ENCODE measurements around the gene EPN1. TPM values are rescaled to one million over a fixed set of nuclear protein-coding genes. Genes with fewer than 3 reads are reported as not detected.

The EPN1 gene
- total and polyA plus RNA-seq, 2 of the 13 experiments (the other 11 are each of a cell fraction or from before 2014, with no cell fraction given), result 28.9 to 31.7 TPM

DNA sequence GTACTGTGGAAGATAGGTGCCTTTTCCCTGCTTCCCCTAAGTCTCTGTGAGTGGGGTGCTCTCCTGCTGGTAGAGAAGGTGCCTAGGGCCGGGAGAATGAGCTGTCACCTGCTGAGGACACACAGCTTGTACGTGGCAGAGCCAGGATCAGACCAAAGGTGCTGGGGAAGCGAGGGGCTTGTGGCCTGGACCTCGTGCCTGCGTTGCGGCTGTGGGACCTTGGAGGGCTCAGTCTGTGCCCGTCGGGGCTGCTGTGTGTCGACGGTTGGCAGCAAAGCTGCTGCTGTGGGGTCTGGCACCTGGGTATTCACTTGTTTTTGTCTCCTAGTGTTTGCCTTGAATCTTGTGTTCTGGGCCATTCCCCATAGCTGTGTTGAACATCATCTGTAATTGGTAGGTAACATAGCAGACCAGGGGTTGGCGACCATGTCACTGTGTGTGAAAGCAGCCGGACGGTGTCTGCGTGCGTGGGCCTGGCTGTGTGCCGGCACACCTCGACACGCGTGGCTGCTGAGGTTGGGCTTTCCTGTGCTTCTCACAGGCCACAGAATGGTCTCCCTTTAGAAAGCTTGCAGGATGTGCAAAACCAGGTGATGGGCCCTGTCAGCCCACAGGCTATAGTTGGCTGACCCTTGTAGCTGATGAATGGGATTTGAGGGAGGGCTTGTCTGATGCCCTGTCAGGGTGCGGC lies 11.0 kb upstream of the EPN1 start:
- FAIRE-seq (no peak), DNase-seq (ENCODE audit: low spot score) (no peak), ATAC-seq (no peak)
- Histone ChIP-seq H3K4me1 (ENCODE audit: insufficient read depth, low read length) (peaks cover 18% of the 10 kb centered on the region), H3K4me2 (ENCODE audit: low read depth, low read length) (no peak overlapping the region), H2AFZ (ENCODE audit: low read length) (no peak overlapping the region), H3K9ac (ENCODE audit: insufficient read depth, low read depth, low read length) (no peak overlapping the region), H3K4me3 (replicated peaks in 1 of 3; ENCODE audit: insufficient read depth in 1 of 3, low read depth in 2 of 3, low read length in 3 of 3) (no peak overlapping the region), H3K27me3 (ENCODE audit: control insufficient read depth in 1 of 2, insufficient read depth in 2 of 2, low read length in 2 of 2) (no peaks in the 10 kb centered on the region), H3K9me3 (ENCODE audit: low read length) (no peaks in the 10 kb centered on the region), H3K27ac (ENCODE audit: extremely low read length, insufficient read depth, low read length) (no peak overlapping the region), H4K20me1 (ENCODE audit: insufficient read depth, low read length) (peaks cover 44% of the 10 kb centered on the region), H3K36me3 (replicated peaks in 1 of 2; ENCODE audit: control insufficient read depth in 1 of 2, insufficient read depth in 2 of 2, low read length in 2 of 2) (peaks cover 57 to 90% of the 10 kb centered on the region in 2 experiments), H3K79me2 (ENCODE audit: insufficient read depth, low read length) (peaks cover 54% of the 10 kb centered on the region)
- intact Hi-C loops (cut with micrococcal nuclease; ENCODE audit: unreplicated experiment) (no loop called here), in situ Hi-C loops (cut with HindIII; ENCODE audit: extremely low pct_ligation_motif_present, low pct_unique_long_range_greater_than_20kb) (no loop called here)
- TF ChIP-seq KLF11 (CRISPR knock-in tag; IDR thresholded peaks at IDR 0.05) (no peak), AGO2 (optimal IDR thresholded peaks at IDR 0.05; ENCODE audit: low read depth, low read length) (peak; percentile 83)
- 98% methylated on average over 14 of the region's 20 CpGs for WGBS (ENCODE audit: low lambda C conversion rate)
- ChIA-PET CTCF (ENCODE audit: low intra/inter-chr PET ratio, low total read pairs) (no interaction called here), POLR2A (no interaction called here)
- no TSS peak for BruUV-seq (replicated peaks)

DNA sequence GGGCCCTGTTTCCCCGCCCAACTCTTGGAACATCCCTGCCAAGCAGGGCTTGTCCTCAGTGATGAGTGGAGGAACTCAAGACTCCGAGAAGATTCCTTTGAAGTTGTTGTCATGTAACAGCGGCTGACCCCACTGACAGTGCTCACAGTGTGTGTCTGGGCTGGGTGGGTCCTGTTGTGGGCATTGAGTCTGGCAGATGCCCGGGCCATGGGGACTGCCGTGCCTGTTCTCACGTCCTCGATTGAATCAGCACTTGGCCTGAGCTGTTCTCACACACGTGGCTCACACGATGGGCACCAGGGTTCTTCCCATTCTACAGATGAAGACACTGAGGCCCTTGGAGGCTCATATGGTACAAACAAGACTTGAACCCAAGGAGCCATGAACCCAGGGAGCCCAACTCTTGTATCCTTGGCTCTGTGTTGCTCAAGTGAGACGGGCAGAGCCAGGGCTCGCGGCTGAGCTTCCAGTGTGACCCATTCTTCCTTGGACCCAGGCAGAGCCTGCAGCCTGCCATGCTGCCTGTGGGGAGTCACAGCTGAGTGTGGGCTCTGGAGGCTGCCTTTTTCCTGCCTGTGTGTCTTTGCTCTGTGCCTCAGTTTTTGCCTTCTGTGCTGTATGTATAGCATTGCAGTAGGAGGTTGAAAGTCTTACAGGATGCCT lies 8.6 kb upstream of the EPN1 start:
- H3K27ac ChIP-seq (ENCODE audit: extremely low read length, insufficient read depth, low read length), result no peak overlapping the region
- H2AFZ ChIP-seq (ENCODE audit: low read length), result no peak overlapping the region
- no peak overlapping the region for H3K4me2 ChIP-seq (ENCODE audit: low read depth, low read length)
- FAIRE-seq (no peak), ATAC-seq (no peak), DNase-seq (ENCODE audit: low spot score) (no peak)
- ChIA-PET POLR2A (no interaction called here), CTCF (ENCODE audit: low intra/inter-chr PET ratio, low total read pairs) (no interaction called here)
- no peaks in the 10 kb centered on the region for H3K27me3 ChIP-seq (ENCODE audit: control insufficient read depth in 1 of 2, insufficient read depth in 2 of 2, low read length in 2 of 2)
- 95% methylated on average over 4 of the region's 12 CpGs for WGBS (ENCODE audit: low lambda C conversion rate)
- peaks cover 62 to 82% of the 10 kb centered on the region in 2 experiments for H3K36me3 ChIP-seq (replicated peaks in 1 of 2; ENCODE audit: control insufficient read depth in 1 of 2, insufficient read depth in 2 of 2, low read length in 2 of 2)
- H3K79me2 ChIP-seq (ENCODE audit: insufficient read depth, low read length), result peaks cover 55% of the 10 kb centered on the region
- TF ChIP-seq ZMYM3 (CRISPR knock-in tag; IDR thresholded peaks at IDR 0.05) (peak; percentile 56; the same call in 1 of the 2 replicates), HOXA5 (CRISPR knock-in tag; IDR thresholded peaks at IDR 0.05) (no peak), AGO2 (optimal IDR thresholded peaks at IDR 0.05; ENCODE audit: low read depth, low read length) (peak; percentile 34), ZNF629 (CRISPR knock-in tag; conservative IDR thresholded peaks at IDR 0.05) (peak; percentile 85), POLR2G (IDR thresholded peaks at IDR 0.05; ENCODE audit: low read depth, low read length) (peak; percentile 18; the same call in 1 of the 2 replicates), HOXA7 (CRISPR knock-in tag; IDR thresholded peaks at IDR 0.05) (no peak), RBM22 (optimal IDR thresholded peaks at IDR 0.05; ENCODE audit: low read length) (peak; percentile 63)
- H3K9ac ChIP-seq (ENCODE audit: insufficient read depth, low read depth, low read length), result no peak overlapping the region
- no peaks in the 10 kb centered on the region for H3K9me3 ChIP-seq (ENCODE audit: low read length)
- intact Hi-C loops (cut with micrococcal nuclease; ENCODE audit: unreplicated experiment) (no loop called here), in situ Hi-C loops (cut with HindIII; ENCODE audit: extremely low pct_ligation_motif_present, low pct_unique_long_range_greater_than_20kb) (no loop called here)
- H3K4me3 ChIP-seq (replicated peaks in 1 of 3; ENCODE audit: insufficient read depth in 1 of 3, low read depth in 2 of 3, low read length in 3 of 3), result no peak overlapping the region
- peaks cover 18% of the 10 kb centered on the region for H3K4me1 ChIP-seq (ENCODE audit: insufficient read depth, low read length)
- no TSS peak for BruUV-seq (replicated peaks)
- H4K20me1 ChIP-seq (ENCODE audit: insufficient read depth, low read length), result peaks cover 58% of the 10 kb centered on the region
